Measurements from ENCODE around the gene SOX8. TPM values are rescaled to one million over a fixed set of nuclear protein-coding genes. Genes with fewer than 3 reads are reported as not detected.

The SOX8 gene
- total RNA-seq, 1 experiment from 2014 or later = 5.2 TPM

DNA sequence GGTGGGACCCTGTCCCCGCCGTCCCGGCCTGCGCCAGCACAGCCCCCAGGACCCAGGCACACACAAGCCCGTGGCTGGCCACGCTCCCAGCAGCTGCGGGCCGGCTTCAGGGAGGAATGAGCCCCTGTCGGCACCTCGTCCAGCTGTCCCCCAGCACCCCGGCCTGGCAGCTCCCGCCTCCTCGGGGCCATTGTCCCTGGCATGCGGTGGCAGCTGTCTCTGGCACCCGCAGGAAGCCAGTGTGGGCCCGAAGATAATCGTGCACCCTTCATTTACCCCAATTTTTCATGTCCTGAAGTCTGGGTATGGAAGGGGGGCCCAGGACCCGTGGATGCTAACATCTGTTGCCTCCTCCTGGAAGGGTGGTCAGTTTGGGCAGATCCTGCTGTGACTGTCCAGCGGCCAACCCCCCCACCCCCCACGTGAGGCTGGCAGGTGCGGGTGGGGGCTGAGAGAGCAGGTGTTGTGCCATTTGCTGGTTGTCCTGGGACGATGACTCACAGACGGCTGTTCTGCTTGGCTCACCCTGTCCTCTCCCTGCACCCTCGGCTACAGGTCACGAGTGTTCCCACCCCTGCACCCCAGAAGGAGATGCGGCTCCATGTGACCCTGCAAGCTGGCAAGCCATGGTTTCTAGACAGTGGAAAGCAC lies 6.8 kb upstream of the SOX8 start:
- no peaks in the 10 kb centered on the region for H3K9me3 ChIP-seq (ENCODE audit: control insufficient read depth in 1 of 2, insufficient read depth in 1 of 2, low read depth in 1 of 2, low read length in 2 of 2)
- DNase-seq (ENCODE audit: low read depth, low spot score) (no peak), ATAC-seq (no peak)
- H3K79me2 ChIP-seq (ENCODE audit: insufficient read depth, low read length) = peaks cover 6% of the 10 kb centered on the region; the same call in 1 of the 2 replicates
- H3K4me3 ChIP-seq (replicated peaks in 1 of 2; ENCODE audit: low read depth in 1 of 2, low read length in 2 of 2) = no peak overlapping the region
- H3K27me3 ChIP-seq (ENCODE audit: insufficient read depth, low read length) = no peaks in the 10 kb centered on the region
- intact Hi-C loops (cut with micrococcal nuclease) = no loop called here
- no peaks in the 10 kb centered on the region for H3K36me3 ChIP-seq (ENCODE audit: control insufficient read depth in 1 of 2, insufficient read depth in 2 of 2, low read length in 2 of 2)
- H3K4me2 ChIP-seq (ENCODE audit: low read length) = no peak overlapping the region
- POLR2A ChIA-PET = no interaction called here
- no peak overlapping the region for H2AFZ ChIP-seq (ENCODE audit: low read depth, low read length, poor library complexity, severe bottlenecking)
- no TSS peak for BruUV-seq (replicated peaks)
- RAD21 ChIA-PET (ENCODE audit: low non-redundant PET in 1 of 2, low total read pairs in 2 of 2, uncharacterized antibody in 2 of 2, unreplicated experiment in 2 of 2) = no interaction called here
- peaks cover 3 to 16% of the 10 kb centered on the region in 2 experiments; a peak in 2 of 4 replicates for H3K4me1 ChIP-seq (ENCODE audit: control insufficient read depth in 1 of 2, insufficient read depth in 2 of 2, low read length in 2 of 2)
- TF ChIP-seq ELF1 (IDR thresholded peaks at IDR 0.05; ENCODE audit: borderline replicate concordance, low read depth) (no peak), SRF (IDR thresholded peaks at IDR 0.05; ENCODE audit: low read depth) (no peak), SIN3A (IDR thresholded peaks at IDR 0.05; ENCODE audit: low read depth) (no peak), YY1 (IDR thresholded peaks at IDR 0.05; ENCODE audit: extremely low read depth, insufficient replicate concordance, low read depth, low read length) (no peak), POLR2AphosphoS5 (IDR thresholded peaks at IDR 0.05; ENCODE audit: low read depth, low read length) (no peak), ZNF274 (IDR thresholded peaks at IDR 0.05; ENCODE audit: low read depth, low read length) (no peak), EZH2 (IDR thresholded peaks at IDR 0.05) (no peak), FOSL1 (IDR thresholded peaks at IDR 0.05; ENCODE audit: low read depth) (no peak), EZH2phosphoT487 (IDR thresholded peaks at IDR 0.05; ENCODE audit: borderline replicate concordance) (no peak), TCF7L2 (IDR thresholded peaks at IDR 0.05; ENCODE audit: borderline replicate concordance, extremely low read depth, insufficient read depth, insufficient read length) (no peak), JUND (IDR thresholded peaks at IDR 0.05) (no peak), REST (IDR thresholded peaks at IDR 0.05; ENCODE audit: low read depth) (no peak), MAX (IDR thresholded peaks at IDR 0.05) (no peak), RAD21 (IDR thresholded peaks at IDR 0.05; ENCODE audit: low read depth) (no peak), SP1 (IDR thresholded peaks at IDR 0.05; ENCODE audit: low read depth) (no peak), CEBPB (IDR thresholded peaks at IDR 0.05; ENCODE audit: low read depth) (no peak), EGR1 (IDR thresholded peaks at IDR 0.05; ENCODE audit: low read depth) (no peak), ZBTB33 (IDR thresholded peaks at IDR 0.05; ENCODE audit: extremely low read depth, insufficient replicate concordance, low read length) (no peak), POLR2A (IDR thresholded peaks at IDR 0.05; ENCODE audit: borderline replicate concordance, extremely low read depth, insufficient read depth, insufficient read length) (no peak)
- no peak overlapping the region; the same call in 1 of the 2 replicates for H3K27ac ChIP-seq (ENCODE audit: low read depth, low read length)
- no peaks in the 10 kb centered on the region for H4K20me1 ChIP-seq (ENCODE audit: insufficient read depth)
- no peaks in the 10 kb centered on the region for H3K9me2 ChIP-seq (ENCODE audit: insufficient read depth)
- CTCF ChIA-PET = no interaction called here
- H3K9ac ChIP-seq (ENCODE audit: low read length) = no peak overlapping the region
